Muscle layer of duodenum (tissue), 2 donors: ENCODE measurements around the gene VSX2.

Experiments used
- H3K27ac ChIP-seq: one replicate; pipeline ENCODE4 v1.7.0; 2013; ENCODE audit warnings: mild to moderate bottlenecking, low read length
- H3K27me3 ChIP-seq: one replicate; pipeline ENCODE4 v1.7.0; 2013; ENCODE audit warnings: low read depth, mild to moderate bottlenecking, control low read depth, low read length
- H3K36me3 ChIP-seq, 2 donors: one replicate each; pipeline ENCODE4 v1.7.0; 2013; ENCODE audit warnings: low read length in 2 of 2, control low read depth in 1 of 2, mild to moderate bottlenecking in 1 of 2; ENCODE audit not compliant: insufficient read depth in 2 of 2, control insufficient read depth in 1 of 2
- H3K4me1 ChIP-seq, 2 donors: one replicate each; pipeline ENCODE4 v1.7.0; 2013; ENCODE audit warnings: low read length in 2 of 2, mild to moderate bottlenecking in 2 of 2, control low read depth in 1 of 2, moderate library complexity in 1 of 2; ENCODE audit not compliant: insufficient read depth in 2 of 2, control insufficient read depth in 1 of 2
- H3K4me3 ChIP-seq, 2 donors: one replicate each; pipeline ENCODE4 v1.7.0; 2013; ENCODE audit warnings: low read length in 2 of 2, low read depth in 1 of 2, mild to moderate bottlenecking in 1 of 2
- H3K9me3 ChIP-seq, 2 donors: one replicate each; pipeline ENCODE4 v1.7.0; 2013; ENCODE audit warnings: low read length in 2 of 2, control low read depth in 1 of 2, mild to moderate bottlenecking in 1 of 2; ENCODE audit not compliant: control insufficient read depth in 1 of 2
- donor health status: healthy.

Gene VSX2

DNA sequence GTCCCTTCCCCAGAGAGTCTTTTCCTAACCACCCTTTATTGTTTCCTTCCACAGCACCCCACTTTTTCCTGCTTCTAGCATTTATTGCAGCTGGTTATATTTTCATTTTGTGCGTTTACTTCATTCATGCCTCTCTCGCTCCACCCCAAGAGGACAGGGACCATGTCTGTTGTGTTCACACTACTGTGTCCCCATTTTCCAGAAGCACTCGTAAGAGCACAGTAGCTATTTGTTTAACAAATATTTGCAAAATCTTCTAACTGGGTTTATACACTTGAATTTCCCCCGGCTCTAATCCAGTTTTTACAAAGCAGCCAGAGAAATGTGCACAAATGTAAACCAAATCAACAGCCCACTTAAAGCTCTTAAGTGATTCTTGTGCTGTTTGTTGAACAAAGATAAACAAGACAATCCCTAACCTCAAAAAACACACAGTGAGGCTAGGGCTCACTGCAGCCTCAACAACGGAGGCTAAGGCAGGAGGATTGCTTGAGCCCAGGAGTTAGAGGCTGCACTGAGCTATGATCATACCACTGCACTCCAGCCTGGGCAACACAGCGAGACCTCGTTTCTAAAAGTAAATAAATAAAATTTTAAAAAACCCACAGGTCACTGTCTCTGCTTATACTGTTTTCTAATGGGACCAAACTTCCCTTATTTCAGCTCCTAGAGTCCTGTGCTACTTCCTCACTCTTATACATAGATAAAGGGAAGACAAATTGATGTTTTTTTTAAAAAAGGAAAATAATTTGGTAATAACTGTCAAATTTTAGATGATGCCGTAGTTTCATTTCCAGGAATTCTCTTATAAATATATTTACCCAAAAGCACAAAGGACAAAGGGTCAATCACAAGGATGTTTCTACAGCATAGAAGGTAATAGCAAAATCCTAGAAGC, 70.1 kb downstream of the VSX2 start:
- H3K27ac ChIP-seq: no peak overlapping the region

DNA sequence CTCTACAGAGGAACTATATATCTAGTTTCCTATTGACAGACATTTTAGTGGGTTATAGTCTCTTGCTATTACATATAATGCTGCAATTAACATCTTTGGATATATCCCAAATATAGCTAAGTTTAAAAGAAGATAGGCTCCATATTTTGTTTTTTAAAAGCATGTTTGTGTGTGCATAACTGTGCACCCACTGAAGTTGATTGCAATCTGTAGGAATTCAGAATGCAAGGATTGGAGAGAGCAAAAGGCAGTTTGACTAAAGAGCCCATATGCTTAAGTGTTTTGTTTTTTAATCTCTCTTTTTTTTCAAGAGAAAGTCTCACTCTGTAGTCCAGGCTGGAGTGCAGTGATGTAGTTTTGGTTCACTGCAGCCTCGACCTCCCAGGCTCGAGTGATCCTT, 72.9 kb downstream of the VSX2 start:
- H3K4me3 ChIP-seq: no peak overlapping the region
- no peaks in the 10 kb centered on the region for H3K9me3 ChIP-seq
- H3K27me3 ChIP-seq: no peaks in the 10 kb centered on the region
- no peaks in the 10 kb centered on the region for H3K4me1 ChIP-seq
- H3K36me3 ChIP-seq: no peaks in the 10 kb centered on the region
- no peak overlapping the region for H3K27ac ChIP-seq

More for the DNA sequence above, 70.1 kb downstream of the VSX2 start:
- Histone ChIP-seq H3K4me1 (no peaks in the 10 kb centered on the region), H3K27me3 (no peaks in the 10 kb centered on the region), H3K9me3 (no peaks in the 10 kb centered on the region), H3K36me3 (no peaks in the 10 kb centered on the region), H3K4me3 (no peak overlapping the region)
